ENCODE measurements around the gene CPS1. TPM values are rescaled to one million over a fixed set of nuclear protein-coding genes. Genes with fewer than 3 reads are reported as not detected.

The CPS1 gene
- total RNA-seq, 1 experiment from 2014 or later = 0.84 TPM

DNA sequence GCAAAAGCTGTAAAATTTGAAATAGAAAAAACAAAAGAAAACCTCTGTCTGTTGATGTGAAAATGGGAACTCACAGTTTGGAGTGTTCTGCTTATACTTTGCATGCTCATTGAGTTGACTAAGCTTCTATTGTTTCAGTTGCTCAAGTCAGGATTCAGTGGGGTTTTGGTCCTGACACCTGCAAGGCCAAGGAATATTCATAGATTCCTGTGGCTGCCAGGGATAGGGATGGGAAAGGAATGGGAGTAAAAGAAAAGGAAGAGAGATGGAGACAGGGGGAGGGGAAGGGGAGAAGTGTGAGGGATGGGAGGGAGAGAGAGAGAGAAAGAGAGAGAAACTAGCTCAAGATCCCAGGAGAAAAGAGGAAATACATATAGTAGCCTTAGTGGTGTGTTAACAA, 1.3 kb downstream of the CPS1 start:
- Mint-ChIP-seq H3K27me3 (ENCODE audit: insufficient read depth, unreplicated experiment) (no peaks in the 10 kb centered on the region), H3K27ac (ENCODE audit: unreplicated experiment) (no peak overlapping the region), H3K4me3 (ENCODE audit: unreplicated experiment) (no peak overlapping the region), H3K9me3 (ENCODE audit: unreplicated experiment) (no peaks in the 10 kb centered on the region), H3K36me3 (ENCODE audit: insufficient read depth, unreplicated experiment) (no peaks in the 10 kb centered on the region), H3K4me1 (ENCODE audit: low read depth, unreplicated experiment) (no peaks in the 10 kb centered on the region)
- Histone ChIP-seq H3K9me3 (no peaks in the 10 kb centered on the region), H3K27me3 (replicated peaks; ENCODE audit: control insufficient read depth, insufficient read depth, low read length) (no peaks in the 10 kb centered on the region), H3K36me3 (ENCODE audit: control insufficient read depth, insufficient read depth, low read length) (no peaks in the 10 kb centered on the region), H3K4me3 (ENCODE audit: low read depth, low read length) (no peak overlapping the region), H3K4me1 (no peaks in the 10 kb centered on the region)
- ChIA-PET CTCF (no interaction called here), POLR2A (no interaction called here)
- DNase-seq = no peak
- no TSS peak for BruUV-seq (replicated peaks)
- no peak for TF ChIP-seq CTCF (IDR thresholded peaks at IDR 0.05; ENCODE audit: insufficient read depth in 1 of 2, low read depth in 1 of 2, low read length in 1 of 2, severe bottlenecking in 1 of 2, unreplicated experiment in 1 of 2)
- intact Hi-C loops (cut with micrococcal nuclease; ENCODE audit: unreplicated experiment) = no loop called here

GRCh38 chr2:210558708-210559107, 2.3 kb downstream of the CPS1 start:
- H3K27me3 ChIP-seq (replicated peaks; ENCODE audit: control insufficient read depth, insufficient read depth, low read length) = no peaks in the 10 kb centered on the region
- no peak overlapping the region for H3K27ac Mint-ChIP-seq (ENCODE audit: unreplicated experiment)
- no peaks in the 10 kb centered on the region for H3K36me3 ChIP-seq (ENCODE audit: control insufficient read depth, insufficient read depth, low read length)
- no peaks in the 10 kb centered on the region for H3K9me3 ChIP-seq
- no peaks in the 10 kb centered on the region for H3K4me1 ChIP-seq
- H3K27me3 Mint-ChIP-seq (ENCODE audit: insufficient read depth, unreplicated experiment) = no peaks in the 10 kb centered on the region
- TF ChIP-seq CTCF (IDR thresholded peaks at IDR 0.05; ENCODE audit: insufficient read depth in 1 of 2, low read depth in 1 of 2, low read length in 1 of 2, severe bottlenecking in 1 of 2, unreplicated experiment in 1 of 2) = no peak
- no peaks in the 10 kb centered on the region for H3K36me3 Mint-ChIP-seq (ENCODE audit: insufficient read depth, unreplicated experiment)
- ChIA-PET CTCF (no interaction called here), POLR2A (no interaction called here)
- no TSS peak for BruUV-seq (replicated peaks)
- no peaks in the 10 kb centered on the region for H3K9me3 Mint-ChIP-seq (ENCODE audit: unreplicated experiment)
- intact Hi-C loops (cut with micrococcal nuclease; ENCODE audit: unreplicated experiment) = no loop called here
- H3K4me3 Mint-ChIP-seq (ENCODE audit: unreplicated experiment) = no peak overlapping the region
- no peaks in the 10 kb centered on the region for H3K4me1 Mint-ChIP-seq (ENCODE audit: low read depth, unreplicated experiment)
- no peak overlapping the region for H3K4me3 ChIP-seq (ENCODE audit: low read depth, low read length)
- no peak for DNase-seq

DNA sequence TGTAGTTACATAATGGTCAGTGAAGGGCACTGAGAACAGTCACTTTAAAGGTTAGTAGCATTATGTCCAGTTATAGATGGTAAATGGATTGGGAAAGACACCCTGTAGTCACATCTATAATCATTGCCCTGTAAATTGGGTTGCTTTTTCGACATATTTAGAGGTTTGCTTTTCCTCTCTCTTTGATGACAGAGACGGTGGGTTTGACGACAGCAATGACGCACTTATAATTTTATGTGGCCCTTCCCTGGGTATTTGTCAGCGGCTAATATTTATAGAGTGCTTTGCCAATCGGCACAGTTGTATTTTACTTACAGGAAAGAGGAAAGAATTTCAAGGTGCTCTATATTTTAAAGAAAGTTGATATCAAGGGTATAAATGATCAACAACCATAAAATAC, 2.8 kb downstream of the CPS1 start:
- H3K4me1 Mint-ChIP-seq (ENCODE audit: low read depth, unreplicated experiment) = no peaks in the 10 kb centered on the region
- no peaks in the 10 kb centered on the region for H3K9me3 Mint-ChIP-seq (ENCODE audit: unreplicated experiment)
- DNase-seq = no peak
- Histone ChIP-seq H3K36me3 (ENCODE audit: control insufficient read depth, insufficient read depth, low read length) (no peaks in the 10 kb centered on the region), H3K4me1 (no peaks in the 10 kb centered on the region), H3K4me3 (ENCODE audit: low read depth, low read length) (no peak overlapping the region), H3K27me3 (replicated peaks; ENCODE audit: control insufficient read depth, insufficient read depth, low read length) (no peaks in the 10 kb centered on the region), H3K9me3 (no peaks in the 10 kb centered on the region)
- ChIA-PET CTCF (no interaction called here), POLR2A (no interaction called here)
- no peak overlapping the region for H3K4me3 Mint-ChIP-seq (ENCODE audit: unreplicated experiment)
- H3K27me3 Mint-ChIP-seq (ENCODE audit: insufficient read depth, unreplicated experiment) = no peaks in the 10 kb centered on the region
- no TSS peak for BruUV-seq (replicated peaks)
- no peaks in the 10 kb centered on the region for H3K36me3 Mint-ChIP-seq (ENCODE audit: insufficient read depth, unreplicated experiment)
- H3K27ac Mint-ChIP-seq (ENCODE audit: unreplicated experiment) = no peak overlapping the region
- intact Hi-C loops (cut with micrococcal nuclease; ENCODE audit: unreplicated experiment) = no loop called here
- TF ChIP-seq CTCF (IDR thresholded peaks at IDR 0.05; ENCODE audit: insufficient read depth in 1 of 2, low read depth in 1 of 2, low read length in 1 of 2, severe bottlenecking in 1 of 2, unreplicated experiment in 1 of 2) = no peak

Data from Caco-2 (cell line).